Measurements from ENCODE around the gene NR2E1.

NR2E1 gene

DNA sequence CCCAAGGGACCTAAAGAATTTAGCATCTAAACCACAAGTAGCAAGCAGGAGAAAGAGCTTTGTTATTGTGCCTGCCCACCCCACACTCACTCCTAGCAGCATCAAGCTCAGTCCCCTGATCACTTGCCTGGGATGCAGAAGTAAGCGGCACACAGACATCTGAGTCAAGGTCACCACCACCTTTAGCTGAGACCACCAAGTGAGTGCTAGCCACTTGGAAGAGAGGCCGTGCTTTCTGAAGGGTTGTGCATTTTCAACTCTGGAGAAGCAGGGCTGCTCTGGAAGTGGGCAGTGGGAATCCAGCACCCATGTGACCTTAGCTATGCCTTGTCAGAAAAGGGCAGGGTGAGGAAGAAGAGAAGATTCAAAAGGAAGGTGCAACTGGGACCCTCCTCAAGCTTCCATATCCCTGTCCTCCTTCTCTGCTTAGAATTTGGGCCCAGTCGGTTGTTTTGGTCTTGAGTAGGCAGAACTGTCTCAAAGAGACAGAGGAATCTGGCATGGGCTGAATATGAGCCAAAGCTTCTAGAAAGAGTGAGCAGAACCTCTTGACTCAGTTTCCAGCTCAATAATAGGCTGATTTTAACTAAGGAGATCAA is 6.2 kb downstream of the NR2E1 start:
- DNase-seq: no peak

DNA sequence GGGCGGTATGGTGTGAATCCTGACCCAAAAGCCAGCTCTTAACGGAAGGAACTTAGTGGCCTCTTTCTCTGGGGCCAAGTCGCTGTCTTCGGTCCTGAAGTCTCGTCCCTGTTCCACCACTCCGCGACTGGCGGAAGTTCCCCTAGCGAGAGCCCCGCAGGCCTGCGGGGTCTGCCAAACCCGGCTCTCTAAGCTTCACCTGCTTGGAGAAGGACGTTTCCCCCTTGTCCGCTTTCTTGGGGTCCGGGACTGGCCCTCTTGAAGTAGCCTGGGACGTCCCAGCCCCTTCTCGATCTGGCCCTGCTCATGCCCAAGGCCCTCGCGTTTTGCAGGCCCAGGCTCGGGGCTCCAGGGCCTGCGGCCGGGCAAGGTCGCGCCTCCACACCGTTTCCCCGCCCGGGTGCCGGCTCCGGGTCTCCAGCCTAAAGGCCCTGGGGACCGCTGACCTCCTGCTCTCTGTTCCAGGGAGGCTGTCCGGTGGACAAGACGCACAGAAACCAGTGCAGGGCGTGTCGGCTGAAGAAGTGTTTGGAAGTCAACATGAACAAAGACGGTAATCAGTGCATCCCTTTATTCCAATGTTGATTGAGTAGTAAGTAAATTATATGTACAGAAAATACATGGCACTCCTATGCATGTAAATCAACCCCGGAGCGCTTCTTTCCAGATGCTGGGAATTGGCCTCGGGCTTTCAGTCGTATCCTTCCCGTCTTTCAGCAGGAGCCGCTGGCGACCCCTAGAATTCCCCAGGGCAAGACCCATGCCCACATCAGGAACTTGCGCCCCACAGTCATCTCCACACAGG is 8.8 kb downstream of the NR2E1 start:
- DNase-seq: no peak

DNA sequence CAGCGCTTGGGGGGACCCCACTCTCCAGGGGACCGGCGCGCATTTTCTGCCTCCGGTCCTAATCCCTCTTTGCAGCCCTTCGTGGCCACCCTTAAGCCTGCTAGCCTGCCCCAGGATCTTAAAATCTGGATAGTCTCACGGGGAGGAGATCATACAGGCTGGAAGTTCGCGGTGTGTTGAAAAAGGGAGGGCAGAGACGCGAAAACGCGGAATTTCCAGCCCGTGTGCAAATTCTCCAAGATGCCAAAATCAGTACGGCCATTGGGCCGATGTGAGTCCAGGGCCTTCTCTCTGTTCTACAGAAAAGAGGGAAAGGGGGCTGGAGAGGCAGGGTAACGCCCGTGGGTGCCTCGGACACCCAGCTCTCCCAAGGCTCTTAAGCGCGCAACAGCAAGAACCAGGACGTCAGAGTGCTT is 9.4 kb downstream of the NR2E1 start:
- DNase-seq: no peak

DNA sequence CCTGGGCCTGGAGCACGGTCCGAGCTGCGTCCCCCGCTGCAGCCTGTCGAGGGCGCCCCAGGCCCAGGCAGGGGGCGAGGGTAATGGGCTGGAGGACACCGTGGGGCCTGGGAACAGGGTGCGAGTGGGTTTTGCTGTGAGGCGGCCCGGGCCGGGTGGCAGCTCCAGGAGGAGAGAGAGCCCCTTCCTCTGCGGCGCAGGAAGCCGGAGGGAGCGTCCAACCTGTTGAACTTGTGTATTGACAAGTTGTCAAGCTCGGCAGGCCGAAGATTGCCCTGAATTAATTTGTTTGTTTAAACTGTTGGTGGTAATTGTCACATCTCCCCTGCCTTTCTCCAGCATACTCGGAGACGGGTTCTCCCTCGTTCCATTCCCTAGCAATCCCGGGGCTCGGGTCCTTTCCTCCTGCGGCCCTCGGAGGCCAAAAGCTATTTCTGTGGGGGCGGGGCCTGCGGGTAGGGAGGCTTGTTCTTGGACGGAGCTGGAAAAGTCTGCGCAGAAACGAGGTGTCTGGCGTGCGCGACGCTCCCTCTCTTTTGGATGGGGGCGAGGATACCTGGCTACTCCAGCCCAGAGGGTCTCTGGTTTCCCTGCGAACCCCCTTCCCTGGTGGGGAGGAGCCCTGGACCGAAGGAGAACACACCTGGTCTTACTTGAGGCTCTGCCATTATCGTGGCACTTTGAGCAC is 9.9 kb downstream of the NR2E1 start:
- DNase-seq: no peak

DNA sequence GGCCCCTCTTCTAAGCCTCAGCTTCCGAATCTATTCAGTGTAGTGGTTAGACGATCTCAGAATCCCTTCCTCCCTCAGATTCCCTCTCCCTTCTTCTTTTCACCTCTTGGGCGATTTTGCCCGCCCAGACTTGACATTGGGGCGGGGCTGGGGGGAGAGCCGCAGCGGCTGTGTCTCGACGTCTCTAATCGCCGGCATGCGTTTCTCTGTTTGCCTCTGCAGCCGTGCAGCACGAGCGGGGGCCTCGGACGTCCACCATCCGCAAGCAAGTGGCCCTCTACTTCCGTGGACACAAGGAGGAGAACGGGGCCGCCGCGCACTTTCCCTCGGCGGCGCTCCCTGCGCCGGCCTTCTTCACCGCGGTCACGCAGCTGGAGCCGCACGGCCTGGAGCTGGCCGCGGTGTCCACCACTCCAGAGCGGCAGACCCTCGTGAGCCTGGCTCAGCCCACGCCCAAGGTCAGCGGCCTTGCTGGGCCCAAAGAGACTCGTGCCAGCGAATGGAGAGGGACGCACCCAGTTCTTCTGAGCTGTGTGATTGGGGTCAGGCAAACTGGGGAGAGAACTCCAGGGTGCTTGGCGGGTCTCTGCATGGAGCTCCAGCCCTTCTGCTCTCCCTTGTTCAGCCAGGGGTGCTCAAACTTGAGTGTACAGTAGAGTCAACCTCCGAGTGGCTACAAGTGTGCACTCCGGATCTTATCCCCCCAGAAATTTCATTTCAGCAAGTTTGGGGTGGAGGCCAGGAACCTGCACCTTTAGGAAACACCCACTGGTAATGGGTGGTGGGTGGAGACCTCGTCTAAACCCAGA is 10.7 kb downstream of the NR2E1 start:
- DNase-seq: no peak

DNA sequence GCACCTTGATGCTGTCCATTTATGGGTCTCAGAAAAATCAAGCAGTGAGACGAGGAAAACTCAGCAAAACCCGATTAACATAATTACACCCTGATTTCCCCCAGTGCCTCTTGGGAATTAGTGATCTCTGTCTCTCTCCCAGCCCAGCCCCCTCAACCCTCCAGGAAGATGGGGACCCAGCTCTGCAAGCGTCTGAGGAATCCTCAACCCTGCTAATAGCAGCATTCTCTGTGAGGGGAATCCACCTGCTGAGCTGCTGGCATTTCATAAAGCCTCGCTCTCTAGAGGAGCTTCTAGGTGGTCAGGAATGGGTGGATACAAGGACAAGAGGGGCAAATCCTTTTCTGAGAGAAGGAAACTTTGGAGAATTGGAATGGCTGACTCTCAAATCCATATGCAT is 13.9 kb downstream of the NR2E1 start:
- no peak for DNase-seq

DNA sequence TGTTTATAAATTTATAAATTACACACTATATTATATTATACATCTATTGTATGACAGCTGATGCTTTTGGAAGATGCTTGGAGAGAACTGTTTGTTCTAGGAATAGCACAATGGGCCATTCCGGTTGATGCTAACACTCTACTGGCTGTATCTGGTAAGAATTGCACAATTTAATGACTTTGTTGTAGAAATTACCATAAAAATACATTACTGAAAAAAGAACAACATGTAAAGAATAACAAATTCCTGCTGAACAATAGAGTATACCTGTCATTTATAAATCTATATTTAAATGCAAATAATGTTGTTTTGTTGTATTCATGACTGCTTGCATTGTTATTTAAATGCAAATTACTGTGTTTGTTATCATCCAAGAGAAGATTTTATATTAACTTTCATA is 14.4 kb downstream of the NR2E1 start:
- no peak for DNase-seq

DNA sequence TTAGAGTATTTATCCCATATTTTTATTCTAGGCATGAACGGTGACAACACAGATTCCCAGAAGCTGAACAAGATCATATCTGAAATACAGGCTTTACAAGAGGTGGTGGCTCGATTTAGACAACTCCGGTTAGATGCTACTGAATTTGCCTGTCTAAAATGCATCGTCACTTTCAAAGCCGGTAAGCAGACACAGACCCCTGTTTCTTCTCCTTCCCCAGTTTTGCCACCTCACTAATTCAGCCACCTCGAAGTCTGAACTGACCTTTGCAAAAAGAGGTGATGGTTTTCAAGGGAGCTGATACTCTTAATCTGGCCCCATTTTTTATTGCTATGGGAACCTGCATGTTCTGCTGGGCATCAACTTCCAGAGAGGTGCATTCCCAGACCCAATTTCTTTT is 15.0 kb downstream of the NR2E1 start:
- DNase-seq: no peak

DNA sequence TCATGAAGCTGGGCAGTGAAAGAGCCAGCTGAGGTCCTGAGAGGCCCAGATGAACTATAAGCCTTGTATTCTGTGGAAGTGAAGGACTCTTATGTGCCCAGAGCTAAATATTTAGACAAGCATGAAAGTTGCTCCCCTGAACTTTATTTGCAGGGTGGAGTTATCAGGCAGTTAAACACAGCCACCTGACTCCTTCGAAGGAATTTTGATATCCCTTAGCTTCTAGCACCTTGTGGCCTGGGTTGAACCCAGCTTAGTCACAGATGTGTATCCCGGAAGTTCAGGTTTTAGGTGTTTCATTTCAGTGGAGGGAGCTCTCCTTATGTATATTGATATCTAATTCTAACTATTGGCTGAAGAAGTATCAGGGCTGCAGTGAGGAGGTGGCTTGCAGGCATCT is 20.4 kb downstream of the NR2E1 start:
- no peak for DNase-seq

DNA sequence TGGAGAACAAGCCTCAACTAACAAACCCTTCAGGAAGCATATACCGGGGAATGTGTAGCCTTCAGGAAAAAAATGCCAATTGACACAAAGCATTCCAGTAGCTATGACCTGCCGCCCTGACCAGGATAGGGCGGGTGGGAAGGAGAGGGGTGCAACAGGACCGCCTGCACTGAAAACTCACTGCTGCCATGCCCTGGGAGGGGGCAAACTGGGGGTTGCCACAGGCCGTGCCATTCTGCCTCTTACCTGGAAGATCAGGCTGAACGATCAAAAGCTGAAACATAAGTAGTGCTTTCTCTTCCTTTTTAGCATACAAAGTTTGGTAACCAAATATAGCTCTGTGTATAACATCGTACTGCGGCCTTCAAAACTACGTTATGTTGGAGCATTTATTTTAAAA is 21.7 kb downstream of the NR2E1 start:
- DNase-seq: no peak

DNA sequence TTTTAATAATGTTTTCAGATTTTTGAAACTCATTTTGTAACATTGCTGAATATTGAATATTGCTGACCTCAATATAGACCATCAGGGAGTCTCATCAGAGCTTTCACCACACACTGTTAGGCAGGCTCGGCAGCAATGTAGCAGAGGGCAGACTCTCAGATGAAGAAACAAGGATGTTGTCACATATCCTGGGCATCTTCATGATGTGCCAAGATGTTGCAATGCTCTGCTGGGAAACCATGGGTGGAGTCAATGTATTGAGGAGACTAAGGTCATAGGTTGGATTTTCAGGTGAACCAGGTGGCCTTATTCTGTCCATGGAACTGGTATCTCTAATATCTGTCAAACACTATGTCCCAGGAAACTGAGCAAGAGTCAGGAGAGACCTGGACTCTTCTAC is 27.3 kb downstream of the NR2E1 start:
- DNase-seq: no peak

DNA sequence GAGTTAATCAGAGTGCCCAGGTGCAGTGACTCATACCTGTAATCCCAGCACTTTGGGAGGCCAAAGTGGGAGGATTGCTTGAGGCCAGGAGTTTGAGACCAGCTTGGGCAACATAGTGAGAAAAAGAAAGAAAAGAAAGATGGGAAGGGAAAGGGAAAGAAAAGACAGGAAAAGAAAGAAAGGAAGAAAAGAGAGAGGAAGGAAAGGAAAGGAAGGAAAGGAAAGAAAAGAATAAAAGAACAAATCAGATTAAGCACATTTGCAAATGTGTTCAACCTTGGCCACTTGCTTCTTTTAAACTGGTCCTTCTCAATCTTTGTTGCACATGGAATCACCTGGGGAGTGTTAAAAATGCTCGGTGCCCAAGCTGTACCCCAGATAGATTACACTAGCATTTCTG is 28.0 kb downstream of the NR2E1 start:
- no peak for DNase-seq

DNA sequence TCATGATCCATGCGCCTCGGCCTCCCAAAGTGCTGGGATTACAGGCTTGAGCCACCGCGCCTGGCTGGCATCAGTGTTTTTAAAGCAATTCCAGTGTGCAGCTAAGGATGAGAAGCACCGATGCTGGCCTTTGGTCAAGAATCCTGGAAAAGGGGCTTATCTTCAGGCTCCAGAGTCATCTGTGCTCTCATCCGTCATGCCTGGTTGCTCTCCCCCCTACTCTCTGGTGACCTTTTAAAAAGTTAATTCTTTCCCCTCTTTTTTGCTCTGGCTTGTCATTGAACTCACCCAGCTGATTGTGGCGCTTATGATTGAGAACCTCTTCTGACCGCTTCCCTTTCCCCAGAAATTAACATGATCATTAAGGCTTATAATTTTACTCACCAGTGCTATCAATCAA is 28.7 kb downstream of the NR2E1 start:
- DNase-seq: no peak

DNA sequence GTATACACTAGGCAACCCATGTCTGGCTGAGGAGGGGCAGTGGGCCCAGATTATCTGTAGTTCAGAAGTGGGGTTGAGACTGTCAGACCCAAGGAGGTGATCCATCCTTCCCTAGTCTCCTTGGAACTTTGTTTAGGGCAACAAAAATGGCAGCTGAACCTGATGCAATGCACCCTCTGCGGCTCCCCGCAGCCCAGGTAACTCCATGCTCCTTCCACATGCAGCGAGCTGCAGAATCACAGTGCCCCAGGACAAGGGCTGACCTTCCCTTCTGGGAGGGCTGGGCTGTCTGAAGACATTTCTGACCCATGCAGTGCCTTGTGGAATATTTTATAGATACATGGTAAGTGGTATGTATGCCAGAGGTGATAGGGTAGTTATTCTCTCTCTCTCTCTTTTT is 29.4 kb downstream of the NR2E1 start:
- no peak for DNase-seq

DNA sequence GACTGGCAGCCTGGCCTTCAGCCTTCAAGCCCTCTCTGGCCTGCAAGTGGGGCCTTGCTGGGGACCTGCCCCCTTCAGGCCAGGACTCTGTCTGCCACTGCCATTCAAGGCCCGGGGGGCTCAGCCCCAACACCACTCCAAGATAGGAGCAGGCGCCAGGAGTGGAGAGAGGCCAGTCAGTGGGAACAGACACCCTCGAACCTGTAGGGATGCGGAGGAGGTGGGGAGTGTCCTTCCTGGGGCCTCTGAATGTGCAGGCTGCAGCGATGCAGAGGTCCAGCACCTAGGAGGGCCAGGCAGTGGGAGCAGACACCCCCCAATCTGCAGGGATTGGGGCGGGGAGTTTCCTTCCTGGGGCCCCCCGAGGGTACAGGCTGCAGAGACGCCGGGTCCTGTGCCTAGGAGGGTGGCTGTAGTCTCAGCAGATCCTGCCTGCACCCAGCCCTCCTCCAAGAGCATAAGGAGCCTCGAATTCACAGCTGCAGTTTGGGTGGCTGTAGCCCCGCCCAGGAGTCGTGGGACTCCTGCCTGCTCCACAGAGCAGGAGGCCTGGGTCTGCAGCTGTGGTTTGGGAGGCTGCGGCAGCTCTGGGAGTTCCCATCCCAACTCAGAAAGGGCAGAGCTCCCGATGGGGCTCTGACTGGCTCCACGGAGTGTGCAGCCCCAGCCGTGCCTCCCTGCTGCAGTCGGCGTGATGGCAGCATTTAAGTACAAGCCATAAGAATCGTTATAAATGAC is 33.1 kb downstream of the NR2E1 start:
- DNase-seq: no peak

DNA sequence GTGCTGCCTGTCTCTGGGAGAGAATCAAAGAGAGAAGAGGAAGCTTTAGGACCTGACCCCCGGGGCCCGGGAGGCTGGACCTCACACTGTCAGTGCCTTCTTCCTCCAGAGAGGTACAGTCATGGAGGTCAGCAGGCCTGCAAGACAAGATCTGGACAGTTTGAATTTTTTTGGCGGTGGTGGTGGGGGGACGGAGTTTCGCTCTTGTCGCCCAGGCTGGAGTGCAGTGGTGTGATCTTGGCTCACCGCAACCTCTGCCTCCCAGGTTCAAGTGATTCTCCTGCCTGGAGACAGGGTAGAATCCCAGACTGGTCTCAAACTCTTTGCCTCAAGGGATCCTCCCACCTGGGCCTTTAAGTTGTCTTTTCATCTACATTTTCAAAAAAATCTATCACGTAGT is 34.4 kb downstream of the NR2E1 start:
- no peak for DNase-seq

DNA sequence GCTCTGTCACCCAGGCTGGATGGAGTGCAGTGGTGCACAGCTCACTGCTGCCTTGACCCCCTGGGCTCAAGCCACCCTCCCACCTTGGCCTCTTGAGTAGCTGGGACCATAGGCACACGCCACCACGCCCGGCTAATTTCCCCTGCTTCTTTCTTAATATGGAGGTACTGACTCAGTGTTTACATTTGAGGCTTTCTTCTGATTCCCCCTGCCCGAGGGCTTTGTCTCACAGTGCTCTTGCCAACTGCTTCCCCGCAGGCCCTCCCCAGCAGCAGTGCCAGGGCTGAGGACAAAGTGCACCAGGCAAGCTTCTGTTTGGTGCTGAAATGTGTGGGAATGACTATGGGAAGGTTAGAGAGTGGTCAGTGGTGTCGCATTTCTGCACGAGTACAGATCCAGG is 34.8 kb downstream of the NR2E1 start:
- no peak for DNase-seq

DNA sequence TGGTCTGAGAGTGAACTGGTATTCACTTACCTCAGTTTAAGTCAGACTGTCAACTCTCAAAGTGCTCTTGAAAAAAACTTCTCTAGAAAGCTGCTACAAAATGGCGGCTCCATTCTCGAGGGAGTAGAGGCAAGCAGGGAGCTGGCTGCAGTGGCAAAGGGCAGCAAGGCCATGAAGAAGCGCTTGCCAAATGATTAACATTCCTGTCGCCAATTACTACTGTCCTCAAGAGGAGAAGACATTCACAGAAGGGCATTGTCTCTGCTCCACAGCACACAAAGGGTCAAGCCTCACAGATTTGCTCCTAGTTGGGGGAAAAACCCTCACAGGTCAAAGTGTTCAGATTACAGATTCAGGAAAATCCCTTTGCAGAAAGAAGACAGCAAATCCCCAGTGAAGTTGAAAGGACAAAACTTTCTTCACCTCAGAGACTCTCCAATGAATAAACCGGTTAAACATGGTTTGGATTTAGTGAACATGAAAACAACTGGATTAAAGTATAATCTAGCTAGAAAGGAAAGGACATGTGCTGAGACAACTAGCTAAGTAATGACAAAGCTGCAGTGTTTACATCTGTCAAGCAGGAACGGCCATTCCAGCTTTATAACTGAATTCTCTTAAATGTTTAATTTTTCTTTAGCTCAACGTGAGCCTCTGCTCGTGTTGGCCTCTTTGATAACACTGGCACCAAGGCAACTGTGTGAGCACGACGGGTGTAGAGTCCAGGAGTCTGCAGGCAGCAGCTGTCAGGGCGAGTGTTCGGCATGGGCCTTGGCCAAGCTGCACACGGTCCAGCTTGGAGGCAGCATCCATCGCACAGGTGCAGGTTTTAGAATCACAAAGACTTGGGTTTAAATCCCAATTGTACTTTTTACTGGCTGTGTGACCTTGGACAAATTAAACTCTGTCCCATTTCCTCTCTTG is 37.6 kb downstream of the NR2E1 start:
- no peak for DNase-seq

DNA sequence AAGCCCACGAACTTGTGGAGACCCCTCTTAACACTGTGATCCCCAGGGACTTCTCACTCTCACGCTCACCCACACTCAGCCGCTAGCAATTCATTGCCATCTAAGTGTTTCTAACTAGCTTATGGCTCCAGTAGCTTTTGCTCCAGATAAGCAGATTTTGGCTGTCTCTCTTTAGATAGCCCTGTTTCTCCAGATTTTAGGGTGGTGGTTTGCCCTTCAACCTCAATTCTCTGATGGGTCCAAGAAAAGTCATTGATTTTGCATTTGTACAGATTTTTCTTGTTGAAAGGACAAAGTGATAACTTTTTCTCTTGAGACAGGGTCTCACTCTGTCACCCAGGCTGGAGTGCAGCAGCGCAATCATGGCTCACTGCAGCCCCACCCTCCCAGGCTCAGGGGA is 41.2 kb downstream of the NR2E1 start:
- DNase-seq: no peak

DNA sequence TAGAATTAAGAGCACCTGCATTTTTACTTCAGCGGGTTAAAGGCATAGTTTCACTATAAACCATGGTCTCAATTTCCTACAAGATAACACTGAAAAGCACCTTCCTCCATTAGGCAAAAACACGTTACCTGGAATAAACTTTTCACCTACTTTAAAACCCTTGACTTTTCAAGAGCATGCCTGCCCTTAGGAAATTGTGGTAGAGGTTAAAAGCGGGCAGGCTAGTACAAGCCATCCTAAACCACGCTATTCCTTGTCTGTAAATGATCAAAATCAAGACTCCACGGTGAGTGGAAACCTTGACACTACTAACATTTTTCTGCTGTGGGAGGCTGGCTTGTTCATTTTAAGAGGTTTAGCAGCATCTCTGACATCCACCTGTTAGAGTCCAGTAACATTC is 43.9 kb downstream of the NR2E1 start:
- no peak for DNase-seq

DNA sequence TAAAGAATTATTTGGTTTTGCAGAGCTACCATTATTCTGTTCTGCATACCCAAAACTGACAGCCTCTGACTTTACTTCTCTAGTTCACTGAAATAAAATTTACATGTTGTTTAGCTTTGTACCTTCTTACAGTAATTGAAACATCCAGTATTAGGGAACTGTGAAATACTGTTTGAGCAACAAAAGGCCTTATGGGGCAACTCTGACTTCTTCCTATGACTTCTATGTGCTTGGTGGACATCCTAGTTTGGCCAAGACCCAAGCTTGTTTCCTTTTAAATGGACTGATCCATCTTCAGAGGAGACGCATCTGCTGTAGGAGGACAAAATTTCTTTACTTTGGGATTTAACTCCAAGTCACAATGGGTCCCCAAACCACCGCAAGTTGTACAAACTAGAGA is 44.7 kb downstream of the NR2E1 start:
- no peak for DNase-seq

DNA sequence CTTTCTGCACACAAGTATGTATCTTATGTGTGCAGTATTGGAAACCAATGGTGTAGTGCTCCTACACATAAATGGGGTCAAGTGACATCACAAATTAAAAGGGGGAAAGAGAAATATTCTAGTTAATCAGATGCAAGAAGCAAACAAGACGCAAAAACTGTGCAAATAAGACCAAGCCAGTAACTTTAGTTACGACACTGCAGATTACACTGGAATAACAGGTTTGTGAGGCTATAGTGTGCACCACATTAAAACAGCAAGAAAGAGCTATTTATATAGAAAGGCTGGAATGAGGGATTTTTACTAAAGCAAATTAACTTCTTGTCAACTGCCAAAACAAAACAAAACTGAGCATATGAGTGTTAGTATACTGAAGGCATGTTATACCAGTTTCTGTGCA is 45.8 kb downstream of the NR2E1 start:
- DNase-seq: no peak

Measured in central memory CD4-positive, alpha-beta T cell (primary cell).